ENCODE data around the gene ZNF831.

DNA sequence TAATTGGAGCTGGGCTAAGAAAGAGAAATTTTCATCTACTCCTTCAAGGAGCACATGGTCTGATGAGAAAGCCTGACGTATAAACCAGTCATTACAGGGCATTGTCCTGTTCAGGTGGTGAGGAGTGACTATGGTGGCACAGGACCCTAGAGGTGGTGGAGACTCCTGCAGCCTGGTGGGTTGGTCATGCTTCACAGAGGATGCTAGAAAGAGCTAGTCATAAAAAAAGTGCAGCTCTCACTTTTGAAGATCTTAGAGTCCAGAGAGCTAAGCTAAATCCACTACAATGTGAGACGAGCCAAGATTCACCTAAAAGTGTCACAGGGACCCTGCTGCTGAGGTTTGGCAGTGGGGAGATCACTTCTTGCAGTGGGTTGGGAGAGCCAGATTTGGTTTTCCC lies 9.8 kb upstream of the ZNF831 start:
- TF ChIP-seq, protein P1, sequence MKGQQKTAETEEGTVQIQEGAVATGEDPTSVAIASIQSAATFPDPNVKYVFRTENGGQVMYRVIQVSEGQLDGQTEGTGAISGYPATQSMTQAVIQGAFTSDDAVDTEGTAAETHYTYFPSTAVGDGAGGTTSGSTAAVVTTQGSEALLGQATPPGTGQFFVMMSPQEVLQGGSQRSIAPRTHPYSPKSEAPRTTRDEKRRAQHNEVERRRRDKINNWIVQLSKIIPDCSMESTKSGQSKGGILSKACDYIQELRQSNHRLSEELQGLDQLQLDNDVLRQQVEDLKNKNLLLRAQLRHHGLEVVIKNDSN (CRISPR knock-in tag; IDR thresholded peaks at IDR 0.05): no peak
- TF ChIP-seq SP1 (CRISPR knock-in tag; conservative IDR thresholded peaks at IDR 0.05): no peak
- TF ChIP-seq, protein P2, sequence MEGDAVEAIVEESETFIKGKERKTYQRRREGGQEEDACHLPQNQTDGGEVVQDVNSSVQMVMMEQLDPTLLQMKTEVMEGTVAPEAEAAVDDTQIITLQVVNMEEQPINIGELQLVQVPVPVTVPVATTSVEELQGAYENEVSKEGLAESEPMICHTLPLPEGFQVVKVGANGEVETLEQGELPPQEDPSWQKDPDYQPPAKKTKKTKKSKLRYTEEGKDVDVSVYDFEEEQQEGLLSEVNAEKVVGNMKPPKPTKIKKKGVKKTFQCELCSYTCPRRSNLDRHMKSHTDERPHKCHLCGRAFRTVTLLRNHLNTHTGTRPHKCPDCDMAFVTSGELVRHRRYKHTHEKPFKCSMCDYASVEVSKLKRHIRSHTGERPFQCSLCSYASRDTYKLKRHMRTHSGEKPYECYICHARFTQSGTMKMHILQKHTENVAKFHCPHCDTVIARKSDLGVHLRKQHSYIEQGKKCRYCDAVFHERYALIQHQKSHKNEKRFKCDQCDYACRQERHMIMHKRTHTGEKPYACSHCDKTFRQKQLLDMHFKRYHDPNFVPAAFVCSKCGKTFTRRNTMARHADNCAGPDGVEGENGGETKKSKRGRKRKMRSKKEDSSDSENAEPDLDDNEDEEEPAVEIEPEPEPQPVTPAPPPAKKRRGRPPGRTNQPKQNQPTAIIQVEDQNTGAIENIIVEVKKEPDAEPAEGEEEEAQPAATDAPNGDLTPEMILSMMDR (IDR thresholded peaks at IDR 0.05): no peak

Data from WTC11 (cell line).